Amygdala (tissue), 56 donors: ENCODE data around the gene POLR1D.

Experiments
- DNase-seq, 56 donors: peaks; one replicate each; lab custom pipeline; 2025; lab: John Stamatoyannopoulos, UW

The POLR1D gene, protein sequence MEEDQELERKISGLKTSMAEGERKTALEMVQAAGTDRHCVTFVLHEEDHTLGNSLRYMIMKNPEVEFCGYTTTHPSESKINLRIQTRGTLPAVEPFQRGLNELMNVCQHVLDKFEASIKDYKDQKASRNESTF

DNA sequence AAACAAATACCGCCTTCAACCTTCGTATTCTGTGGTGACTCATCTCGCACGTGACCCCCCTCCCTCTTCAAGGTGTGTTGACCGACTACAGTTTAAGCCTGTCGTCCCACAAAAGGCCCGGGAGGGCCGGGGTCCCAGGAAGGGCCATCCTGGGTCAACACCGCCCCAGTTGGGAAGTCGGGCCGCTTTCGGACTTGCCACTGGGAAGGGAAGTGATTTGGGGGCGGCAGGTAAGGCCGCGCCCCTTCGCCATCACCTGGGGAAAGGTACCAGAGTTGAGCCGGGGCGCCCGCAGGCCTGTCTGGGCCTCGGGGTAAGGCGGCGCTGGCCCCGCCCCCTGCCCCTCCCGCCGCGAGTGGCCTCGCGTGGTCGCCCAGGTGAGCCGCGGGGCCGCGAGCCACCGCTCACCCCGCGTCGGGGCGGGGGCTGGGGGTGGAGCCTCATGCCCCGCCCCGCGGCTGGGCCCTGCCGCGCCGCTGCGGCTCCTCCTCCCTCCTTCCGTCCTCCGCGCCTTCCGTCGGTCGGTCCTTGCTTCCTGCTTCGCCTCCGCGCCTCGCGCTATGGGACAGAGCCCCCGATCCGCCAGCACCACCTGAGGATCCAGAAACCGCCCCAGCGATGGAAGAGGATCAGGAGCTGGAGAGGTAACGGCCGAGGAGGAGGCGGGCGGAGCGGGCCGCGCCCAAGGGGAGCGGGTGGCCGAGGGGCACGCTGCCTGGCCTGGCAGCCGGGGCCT, at the start of gene POLR1D:
TSS of gene POLR1D (plus strand) at position 527 of the 736 bp plus-strand sequence. CDS start at position 619, 92 bp downstream.
- peak in 53 of 56 donors; percentile 6 to 82 (median 54) for DNase-seq

DNA sequence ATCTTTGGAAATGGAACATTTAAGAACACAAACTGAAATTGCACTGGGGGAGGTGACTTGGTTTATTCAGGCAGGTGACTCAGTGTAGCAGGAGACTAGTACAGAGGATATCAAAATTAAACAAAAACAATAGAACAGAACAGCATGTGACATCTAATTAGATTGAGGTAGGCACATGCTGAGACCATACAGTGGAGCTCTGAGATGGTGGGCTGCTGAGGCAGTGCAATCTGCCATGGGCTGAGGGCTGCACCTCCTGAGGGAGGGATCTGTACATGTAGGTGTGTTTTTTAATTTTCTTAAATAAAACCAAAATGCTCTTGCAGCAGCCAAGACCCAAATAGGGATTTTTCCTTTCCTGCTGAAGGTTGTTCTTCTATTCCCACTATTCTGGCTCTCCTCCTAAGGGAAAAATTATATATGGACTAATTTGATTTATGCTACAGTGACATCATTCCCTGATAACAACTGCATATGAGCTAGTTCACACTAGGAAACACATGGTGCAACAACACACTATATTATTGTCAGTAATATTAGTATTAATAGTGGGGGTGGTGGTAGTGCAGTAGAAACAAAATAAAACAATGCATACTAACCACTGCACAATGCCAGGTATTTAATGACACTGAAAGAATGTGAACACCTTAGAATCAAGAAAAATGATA, 49.3 kb upstream of the POLR1D start:
- no peak for DNase-seq

DNA sequence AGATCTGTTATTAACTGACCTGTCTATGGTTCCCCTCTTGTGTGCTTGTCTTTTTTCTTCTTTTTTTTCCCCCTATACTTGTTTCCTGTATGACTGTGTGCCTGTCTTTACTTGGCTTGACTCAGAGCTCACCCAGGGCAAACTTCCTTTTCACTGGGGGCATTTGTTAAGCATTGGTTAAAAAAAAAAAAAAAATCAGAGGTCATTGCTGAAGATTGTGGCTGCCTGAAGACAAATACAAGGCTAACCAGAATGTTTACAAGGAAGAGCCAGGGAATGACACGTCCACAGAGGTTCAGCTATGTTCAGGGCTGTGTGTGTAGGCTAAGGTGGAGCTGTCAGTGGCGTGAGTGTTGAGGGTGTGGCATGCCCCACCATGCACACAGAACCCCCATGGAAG, 48.4 kb upstream of the POLR1D start:
- no peak for DNase-seq

DNA sequence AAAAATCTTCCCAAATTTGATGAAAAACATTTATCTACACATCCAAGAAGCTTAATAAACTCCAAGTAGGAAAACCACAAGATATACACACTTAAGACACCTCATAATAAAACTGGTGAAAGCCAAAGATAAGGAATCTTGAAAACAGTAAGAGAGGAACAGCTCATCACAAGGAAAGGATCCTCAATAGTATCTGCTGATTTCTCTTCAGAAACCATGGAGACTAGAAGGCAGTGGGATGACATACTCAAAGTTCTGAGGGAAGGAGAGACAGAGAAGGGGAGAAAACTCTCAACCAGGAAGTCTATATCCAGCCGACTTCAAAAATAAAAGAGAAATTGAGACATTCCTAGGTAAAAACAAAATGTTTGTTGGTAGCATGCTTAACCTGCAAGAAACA, 47.0 kb upstream of the POLR1D start:
- DNase-seq: no peak

DNA sequence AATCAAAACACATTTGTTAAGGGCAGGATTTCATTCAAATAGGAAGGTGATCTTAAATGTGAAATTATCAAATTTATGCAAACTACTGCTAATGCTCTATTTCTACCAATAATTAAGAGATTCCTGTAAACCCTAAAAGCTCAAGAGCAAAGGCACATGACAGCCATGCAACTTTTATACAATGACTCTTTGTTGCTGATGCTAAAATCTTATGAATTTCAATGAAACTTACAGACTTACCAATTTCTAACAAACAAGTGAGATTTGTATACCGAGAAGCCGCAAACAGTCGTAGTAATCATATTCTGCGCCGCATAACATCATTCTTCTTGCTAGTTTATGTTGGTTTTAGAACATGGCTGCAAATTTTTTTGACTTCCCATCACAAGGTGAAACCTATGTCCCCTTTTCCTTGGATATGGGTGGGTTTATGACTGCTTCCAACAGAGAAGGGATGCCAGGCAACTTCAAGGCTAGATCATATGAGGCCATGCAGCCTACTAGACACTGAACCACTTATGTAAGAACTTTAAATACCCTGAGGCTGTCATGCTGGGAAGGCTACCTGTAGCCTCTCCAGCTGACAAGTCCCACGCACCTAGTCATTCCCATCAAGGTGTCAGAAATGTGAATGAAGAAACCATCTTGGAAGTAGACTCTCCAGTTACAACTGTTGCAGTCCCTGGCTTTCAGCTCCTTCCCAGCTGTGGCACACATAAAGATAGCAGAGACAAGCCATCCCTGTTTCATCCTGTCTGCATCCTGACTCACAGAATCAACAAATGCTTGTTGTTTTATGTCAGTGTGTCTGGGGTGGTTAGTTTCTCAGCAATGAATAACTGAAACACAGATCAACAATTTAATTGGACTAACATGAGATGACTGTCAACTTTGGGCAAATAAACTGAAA, 43.3 kb upstream of the POLR1D start:
- DNase-seq: peak in 1 of 56 donors; percentile 2

DNA sequence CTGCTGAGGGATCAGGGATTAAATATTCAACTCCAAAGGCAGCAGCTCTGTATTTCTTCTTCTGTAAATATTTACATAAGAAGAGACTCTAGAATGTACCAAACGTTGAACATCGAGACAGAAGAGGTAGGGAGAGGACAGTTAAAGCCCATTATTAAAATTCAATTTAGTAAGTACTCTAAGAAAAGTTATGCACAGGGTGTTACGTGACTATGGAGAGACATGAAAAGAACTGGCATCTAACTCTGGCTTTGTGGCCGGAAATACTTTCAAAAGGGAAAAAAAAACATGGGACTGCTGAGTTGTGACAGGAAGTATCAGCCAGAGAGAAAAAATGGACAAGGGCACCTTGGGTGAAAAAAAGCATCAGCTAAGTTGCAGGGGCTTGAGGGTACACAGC, 38.0 kb upstream of the POLR1D start:
- DNase-seq: no peak

DNA sequence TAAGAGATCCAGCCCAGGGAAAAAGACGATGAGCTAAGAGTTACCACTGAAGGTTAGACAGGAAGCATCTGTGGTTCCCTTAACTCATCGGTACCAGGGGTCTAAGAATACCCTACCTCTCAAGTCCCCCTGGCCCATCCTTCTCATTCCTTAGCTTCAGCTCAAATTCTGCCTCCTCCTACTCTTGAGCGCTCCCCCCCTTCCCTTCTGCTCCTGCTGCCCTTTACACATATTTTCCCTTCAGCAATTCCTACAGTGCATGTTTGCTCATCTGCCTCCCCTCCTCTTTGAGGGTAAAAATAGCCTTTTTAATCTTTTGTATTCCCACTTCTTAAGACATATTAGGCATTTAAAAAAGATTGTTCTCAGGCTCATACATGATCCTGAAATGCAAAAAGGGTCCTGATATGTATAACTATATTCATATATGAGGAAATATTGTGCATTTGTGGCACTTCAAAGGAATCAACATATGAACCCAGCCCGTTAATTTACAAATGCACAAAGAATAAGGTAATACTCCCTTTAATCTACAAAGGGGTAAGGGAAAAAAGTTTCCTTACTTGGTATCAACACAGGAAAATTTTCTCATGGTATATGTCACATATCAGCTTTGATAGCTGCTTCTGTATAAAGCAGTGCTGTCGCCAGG, 34.5 kb upstream of the POLR1D start:
- DNase-seq: no peak

DNA sequence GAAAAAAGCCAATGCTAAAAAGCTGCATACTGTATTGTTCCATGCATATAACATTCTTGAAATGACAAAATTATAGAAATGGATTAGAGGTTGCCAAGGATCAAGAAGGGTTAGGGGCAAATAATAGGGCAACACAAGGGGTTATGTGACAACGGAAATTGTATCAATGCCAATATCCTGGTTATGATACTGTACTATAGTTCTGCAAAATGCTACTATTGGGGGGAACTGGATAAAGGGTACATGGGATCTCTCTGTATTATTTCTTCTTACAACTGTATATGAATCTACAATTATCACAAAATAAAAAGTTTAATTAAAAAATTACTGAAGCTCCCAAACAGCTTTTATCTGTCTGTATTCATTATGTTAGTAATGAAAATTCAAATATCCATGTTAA, 33.3 kb upstream of the POLR1D start:
- no peak for DNase-seq

DNA sequence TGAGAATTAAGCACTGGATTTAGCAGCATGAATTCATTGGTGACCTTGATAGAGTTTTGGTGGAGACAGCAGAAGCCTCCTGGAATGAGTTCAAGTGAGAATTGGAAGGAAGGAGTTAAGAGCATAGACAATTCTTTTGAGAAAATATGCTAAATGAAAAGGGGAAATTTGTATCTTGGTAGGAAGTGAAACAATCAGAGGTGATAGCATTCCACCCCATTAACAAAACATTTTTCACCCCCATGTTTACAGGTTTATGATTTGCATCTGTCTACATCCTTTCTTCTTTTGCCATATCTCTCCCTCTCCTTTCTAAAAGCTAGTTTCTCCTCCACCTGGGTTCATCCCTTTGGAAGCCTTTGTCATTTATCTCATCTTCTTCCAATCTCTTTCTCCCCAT, 28.8 kb upstream of the POLR1D start:
- no peak for DNase-seq

DNA sequence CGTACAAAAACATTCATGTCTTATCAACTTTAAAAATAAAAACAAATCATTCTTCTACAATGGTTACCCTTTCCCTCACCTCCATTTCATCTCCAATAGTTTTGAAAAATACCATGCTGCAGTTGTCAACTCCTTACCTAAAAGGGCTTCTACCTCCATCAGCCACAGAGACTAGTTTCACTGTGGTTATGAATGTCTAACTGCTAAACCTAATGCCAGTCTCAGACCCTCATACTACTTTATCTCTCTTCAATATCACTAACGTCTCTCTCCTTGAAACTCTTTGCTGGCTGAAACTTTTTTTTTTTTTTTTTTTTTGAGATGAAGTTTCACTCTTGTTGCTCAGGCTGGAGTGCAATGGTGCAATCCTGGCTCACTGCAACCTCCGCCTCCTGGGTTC, 28.4 kb upstream of the POLR1D start:
- DNase-seq: no peak

DNA sequence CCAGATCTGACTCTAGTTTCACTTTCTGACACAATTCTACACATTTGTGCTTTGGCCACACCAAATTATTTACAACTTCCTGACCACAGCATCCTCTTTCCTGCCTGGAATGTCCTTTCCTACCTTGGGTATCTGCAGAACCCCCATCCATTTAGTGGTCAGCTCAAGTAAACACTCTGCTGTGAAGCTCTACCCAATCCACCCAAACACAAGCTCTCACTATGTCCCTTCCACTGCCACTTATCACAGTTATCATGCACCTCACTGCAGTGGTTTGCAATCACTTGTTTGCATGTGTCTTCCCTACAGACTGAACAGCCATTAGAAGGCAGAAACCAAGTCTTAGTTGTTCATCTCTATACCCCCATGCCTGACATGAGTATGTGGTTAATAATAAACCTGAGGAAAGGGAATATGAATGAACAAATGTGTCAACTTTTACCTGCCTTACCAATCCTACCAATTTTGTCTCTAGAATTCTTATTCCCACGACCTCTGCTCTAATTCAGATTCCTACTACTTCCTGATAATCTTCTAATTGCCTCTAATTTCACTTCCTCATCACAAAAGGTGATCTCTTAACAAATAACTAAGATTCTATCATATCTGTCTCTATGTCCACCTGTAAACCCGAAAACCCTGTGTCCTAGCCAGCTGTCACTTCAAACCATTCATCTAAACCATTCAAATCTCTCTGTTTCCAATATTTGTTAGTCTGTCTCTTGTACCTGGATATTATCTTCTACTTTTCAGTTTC, 26.5 kb upstream of the POLR1D start:
- no peak for DNase-seq

DNA sequence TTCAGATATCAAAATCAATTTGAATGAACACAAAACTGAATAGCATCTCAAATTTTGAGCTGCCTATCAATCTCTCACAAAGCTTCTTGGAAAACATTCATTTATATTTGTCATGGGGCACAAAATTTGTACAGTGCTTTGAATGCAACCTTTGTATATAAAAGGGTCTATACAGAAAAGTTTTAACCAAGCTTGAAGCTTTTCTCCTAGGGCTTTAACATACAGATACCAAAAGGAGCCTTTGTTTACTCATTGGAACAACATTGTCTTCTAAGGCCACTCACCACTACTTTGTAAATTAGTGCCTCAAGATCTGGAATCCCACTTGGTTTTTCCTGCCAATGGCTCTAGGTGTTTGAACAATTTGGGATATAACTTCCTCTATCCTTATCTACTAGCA, 22.6 kb upstream of the POLR1D start:
- no peak for DNase-seq

DNA sequence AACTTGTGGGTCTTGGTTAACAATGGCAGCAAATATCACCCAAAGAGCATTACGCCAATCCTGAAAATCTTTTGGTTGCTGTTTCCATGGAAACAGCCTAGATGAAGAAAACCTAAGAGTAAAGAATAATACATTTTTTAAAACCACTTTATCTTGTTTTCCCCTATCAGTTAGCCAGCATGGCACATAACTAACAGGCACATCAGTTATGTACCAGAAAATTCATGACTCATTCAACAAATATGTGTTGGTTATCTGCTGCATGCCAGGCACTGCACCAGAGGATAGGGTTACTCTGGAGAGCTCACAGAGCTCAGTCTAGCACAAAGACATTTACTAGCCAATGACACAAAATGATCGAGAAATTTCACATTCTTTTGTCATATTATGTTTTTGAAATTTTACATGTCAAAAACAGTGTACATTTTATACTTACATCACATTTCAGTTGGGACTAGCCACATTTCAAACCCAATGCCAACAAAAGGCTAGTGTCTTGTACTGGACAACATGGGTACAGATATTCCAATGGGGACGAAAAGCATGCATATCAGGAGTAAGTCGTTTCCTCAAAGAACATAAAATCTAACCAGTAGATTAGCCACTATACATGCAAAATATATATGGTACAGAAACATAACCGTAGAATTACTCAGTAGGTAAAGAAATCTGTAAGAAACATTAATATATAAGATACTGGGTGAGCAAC, 21.7 kb upstream of the POLR1D start:
- no peak for DNase-seq

DNA sequence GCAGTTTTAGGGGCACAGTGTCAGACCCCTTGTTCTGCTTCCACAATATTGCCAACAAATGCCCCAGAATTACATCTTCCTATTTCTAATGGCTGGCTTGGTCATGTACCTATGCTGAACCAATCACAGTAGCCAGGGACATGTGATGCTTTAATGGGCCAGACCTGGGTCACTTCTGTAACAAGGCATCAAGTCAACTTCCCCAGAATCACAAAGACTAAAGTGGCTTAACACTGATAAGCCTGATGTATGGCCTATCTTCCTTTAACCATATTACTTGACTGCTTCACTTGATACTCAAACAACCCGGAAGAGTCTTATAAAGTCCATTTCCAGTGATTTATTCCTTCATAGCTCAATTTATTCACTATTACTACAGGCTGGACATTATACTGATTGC, 21.0 kb upstream of the POLR1D start:
- no peak for DNase-seq

DNA sequence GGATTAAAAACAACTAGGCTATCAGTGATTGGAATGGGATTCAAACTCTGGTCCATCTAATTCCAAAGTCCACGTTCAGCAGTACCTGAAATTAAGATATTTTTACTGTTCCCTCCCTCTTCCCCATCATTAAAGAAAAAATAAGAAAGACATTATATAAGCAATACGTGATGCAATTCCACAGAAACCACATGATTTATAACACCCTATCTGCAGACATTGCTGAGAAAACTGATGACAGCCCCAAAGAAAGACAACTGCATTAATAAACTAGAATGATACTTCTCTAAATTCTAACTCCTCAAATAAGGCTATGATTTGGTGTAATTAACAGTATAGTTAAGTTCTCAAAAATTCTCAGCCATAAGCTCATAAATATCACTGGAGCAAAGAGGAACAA, 20.5 kb upstream of the POLR1D start:
- no peak for DNase-seq

DNA sequence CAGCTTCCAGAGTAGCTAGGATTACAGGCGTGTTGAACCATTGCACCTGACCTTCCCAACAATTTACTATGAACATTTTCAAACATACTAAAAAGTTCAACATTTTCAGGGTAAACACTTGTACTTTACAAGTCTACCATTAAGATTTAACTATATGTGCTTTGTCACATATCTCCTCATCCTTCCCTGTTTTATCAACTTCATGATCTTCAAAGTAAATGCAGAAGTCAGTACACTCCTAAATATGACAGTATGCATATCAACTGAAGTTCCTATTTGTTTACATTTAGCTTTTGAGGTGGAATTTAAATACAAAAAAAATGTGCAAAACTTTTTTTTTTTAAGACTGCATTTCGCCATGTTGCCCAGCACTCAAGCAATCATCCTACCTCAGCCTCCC, 19.9 kb upstream of the POLR1D start:
- DNase-seq: no peak

DNA sequence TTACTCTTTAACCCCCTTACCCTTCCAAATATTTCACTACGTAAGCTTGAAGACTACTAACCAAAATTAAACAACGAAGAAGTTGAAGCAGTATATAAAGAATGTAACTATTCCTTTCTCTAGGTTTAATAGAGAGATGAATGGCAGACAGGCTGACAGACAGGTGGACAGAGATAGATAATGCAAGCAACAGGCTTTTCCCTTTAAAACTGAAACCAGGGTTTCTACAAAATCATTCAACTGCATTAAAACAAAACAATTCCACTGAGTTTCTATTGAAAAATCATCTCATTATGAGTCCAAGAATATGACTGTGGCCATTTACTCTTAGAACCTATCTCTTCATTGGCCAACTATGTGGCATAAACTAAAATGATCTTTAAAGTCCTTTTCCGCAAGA, 16.6 kb upstream of the POLR1D start:
- no peak for DNase-seq

DNA sequence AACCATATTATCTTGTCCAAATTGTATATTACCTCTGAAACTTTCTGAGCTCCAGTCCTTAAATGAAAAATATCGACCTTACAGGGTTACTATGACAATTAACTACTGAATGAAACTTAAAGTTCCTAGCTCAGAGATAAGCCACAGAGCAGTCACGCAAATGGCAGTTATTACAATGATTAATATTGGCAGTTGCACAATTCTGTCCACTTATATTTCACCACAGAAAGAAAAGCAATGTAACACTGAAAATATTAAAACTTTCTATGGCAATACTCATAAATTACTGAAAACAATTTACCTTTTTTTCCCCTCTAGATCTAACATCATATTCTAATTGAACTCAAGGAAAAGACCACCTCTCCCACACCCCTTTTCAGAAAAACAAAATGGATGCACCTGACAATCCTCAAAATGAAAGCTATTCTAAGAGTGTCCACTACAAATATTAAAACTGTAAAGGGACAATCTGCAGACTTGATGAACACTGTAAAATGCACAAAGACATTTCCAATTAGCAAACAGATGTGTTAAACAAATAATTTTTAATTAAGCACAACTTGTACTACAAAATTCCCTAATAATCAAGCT, 16.0 kb upstream of the POLR1D start:
- no peak for DNase-seq

DNA sequence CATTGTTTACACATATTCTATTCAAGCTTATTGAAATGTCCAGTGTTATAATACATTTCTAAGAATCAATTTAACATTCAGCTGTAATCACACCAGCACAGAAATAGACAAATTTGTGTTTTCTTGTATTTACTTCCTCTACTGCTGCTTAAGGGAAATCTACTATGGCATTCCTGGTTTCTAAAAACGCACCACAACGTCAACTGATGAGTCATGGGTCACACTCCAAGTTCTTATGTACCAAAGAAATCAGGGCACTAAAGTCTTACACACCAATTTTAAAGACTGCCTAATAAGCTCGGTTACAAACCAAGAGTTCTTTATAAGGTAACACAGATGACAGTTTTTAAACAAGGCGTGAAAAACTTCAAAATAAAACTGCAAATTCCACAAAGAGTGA, 14.6 kb upstream of the POLR1D start:
- DNase-seq: no peak
